OCI-LY3 (cell line): ENCODE data around the gene HBS1L.

Experiments
- CTCF ChIP-seq: fragments of 200-600, 300-600 bp; sonication (generic); IDR thresholded peaks from 2 replicates; pipeline ENCODE4 v1.5.1; 2014; ENCODE audit warnings: antibody characterized with exemption, low read length, low read depth
- EZH2phosphoT487 ChIP-seq: fragments of 200-600 bp; shearing (Covaris generic); IDR thresholded peaks from 2 replicates; pipeline ENCODE4 v1.6.1; 2018; ENCODE audit warnings: antibody characterized with exemption, mixed run types, low read depth

DNA sequence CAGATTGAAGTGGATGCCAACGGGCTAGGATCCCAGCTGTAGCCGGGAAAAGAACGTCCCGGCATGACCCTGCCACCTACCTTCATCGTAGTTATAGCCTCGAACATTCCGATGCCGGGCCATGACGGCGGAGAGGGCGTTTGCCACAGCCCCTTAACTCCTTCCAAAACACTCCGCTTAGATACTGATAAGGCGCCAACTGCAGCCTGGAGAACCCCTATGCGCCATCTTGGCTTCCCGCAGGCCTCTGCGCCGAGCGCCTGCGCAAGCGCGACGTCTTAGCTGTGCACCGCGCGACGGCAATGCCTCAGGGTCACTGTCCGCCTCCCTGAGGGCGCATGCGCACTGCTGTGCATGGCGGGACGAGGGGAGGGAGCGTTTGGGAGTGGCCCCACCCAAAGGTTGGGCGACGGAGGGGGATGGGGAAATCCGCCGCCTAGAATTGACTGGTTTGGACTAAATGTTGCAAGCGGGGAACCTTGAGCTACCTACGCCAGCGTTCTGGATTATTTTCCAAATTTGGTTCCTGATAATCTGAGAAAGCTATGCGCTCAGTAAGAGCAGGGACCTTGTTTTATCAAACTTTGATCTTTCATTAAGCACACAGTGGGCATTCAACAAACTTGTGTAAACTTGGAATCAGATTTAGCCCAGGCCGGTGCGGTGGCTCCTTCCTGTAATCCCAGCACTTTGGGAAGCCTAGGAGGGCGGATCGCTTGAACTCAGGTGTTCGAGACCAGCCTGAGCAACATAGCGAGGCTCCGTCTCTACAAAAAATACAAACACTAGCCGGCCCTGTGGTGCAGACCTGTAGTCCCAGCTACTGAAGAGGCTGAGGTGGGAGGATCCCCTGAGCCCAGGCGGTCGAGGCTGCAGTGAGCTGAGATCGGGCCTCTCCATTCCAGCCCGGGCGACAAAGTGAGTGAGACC lies at the start of gene HBS1L:
- TF ChIP-seq CTCF (no peak), EZH2phosphoT487 (no peak)
